D341Med (cell line): Measurements from ENCODE around the gene PDE3A.

Experiments used
- DNase-seq: peaks from one replicate; pipeline ENCODE4 v3.0.0; 2012; ENCODE audit warnings: low spot score

PDE3A gene

GRCh38 chr12:20424841-20425240 is 56.5 kb downstream of the PDE3A start:
- DNase-seq, result no peak

DNA sequence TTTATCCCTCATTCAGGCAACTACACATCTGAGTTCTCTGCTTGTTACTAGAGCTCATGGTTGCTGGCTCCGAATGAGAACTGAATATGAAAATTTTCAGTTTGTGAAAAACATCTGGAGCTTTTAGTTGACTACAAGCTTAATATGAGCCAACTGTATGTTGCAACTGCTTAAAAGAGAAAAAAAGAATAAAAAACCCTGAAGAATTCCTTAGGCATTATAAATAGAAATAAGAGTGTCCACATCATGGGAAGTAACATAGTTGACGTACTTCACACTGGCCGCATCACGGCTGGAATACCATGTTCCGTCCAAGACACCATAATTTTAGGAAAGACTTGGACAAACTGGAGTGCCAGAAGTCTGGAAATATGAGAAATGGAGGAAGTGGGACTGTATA is 57.9 kb downstream of the PDE3A start:
- no peak for DNase-seq

GRCh38 chr12:20426957-20427356 is 58.6 kb downstream of the PDE3A start:
- DNase-seq, result no peak

DNA sequence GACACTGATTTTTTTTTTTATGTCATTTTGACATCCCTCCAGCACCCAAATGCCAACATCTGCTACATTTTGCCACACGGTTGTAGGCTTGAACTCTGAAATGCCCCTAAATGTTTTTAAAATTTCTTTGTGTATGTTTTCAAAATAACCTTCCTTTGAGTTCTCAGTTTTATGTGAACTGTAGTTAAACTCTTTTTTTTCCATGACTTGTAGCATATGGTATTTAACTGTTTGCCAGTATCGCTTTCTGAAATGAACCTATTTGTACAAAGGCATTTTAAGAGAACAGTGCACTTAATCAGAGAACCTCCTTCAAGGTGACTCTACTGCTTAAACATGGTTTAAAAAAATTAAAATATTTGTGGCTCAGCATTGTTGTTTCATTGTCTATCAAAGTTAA is 61.5 kb downstream of the PDE3A start:
- DNase-seq, result no peak

GRCh38 chr12:20432290-20432689 is 64.0 kb downstream of the PDE3A start:
- no peak for DNase-seq

GRCh38 chr12:20434996-20435395 is 66.7 kb downstream of the PDE3A start:
- DNase-seq, result no peak

- DNase-seq, result no peak
Observed at GRCh38 chr12:20436316-20436715, 68.0 kb downstream of the PDE3A start.

- no peak for DNase-seq
Observed at GRCh38 chr12:20438299-20438779, 70.0 kb downstream of the PDE3A start.

- no peak for DNase-seq
Observed at GRCh38 chr12:20439626-20440025, 71.3 kb downstream of the PDE3A start.

- DNase-seq, result no peak
Observed at GRCh38 chr12:20440408-20440807, 72.1 kb downstream of the PDE3A start.

- no peak for DNase-seq
Observed at GRCh38 chr12:20442322-20442721, 74.0 kb downstream of the PDE3A start.

GRCh38 chr12:20443255-20443654 is 74.9 kb downstream of the PDE3A start:
- DNase-seq, result no peak

- DNase-seq, result no peak
Observed at GRCh38 chr12:20443792-20444191, 75.5 kb downstream of the PDE3A start.

GRCh38 chr12:20444595-20445170 is 76.3 kb downstream of the PDE3A start:
- DNase-seq, result no peak

GRCh38 chr12:20445687-20446086 is 77.3 kb downstream of the PDE3A start:
- DNase-seq, result no peak

DNA sequence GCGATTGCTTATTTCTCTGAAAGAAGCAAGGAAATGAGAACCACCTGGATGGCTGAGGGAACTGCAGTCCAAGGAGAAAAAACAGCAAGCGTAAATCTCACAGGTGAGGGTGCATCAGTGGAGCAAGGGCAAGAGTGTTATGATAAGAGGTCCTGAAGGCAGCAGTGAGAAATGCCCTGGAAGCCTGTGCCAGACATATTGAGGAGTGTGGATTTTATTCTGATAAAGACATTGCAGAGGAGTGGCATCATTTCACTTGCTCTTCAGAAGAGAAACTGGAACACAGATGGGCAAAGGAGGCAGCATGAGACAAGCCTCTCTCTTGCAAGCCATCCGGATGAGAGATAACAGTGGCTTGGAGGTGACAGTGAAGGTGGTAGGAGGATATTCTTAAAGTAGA is 78.5 kb downstream of the PDE3A start:
- no peak for DNase-seq

GRCh38 chr12:20448781-20449180 is 80.4 kb downstream of the PDE3A start:
- no peak for DNase-seq

DNA sequence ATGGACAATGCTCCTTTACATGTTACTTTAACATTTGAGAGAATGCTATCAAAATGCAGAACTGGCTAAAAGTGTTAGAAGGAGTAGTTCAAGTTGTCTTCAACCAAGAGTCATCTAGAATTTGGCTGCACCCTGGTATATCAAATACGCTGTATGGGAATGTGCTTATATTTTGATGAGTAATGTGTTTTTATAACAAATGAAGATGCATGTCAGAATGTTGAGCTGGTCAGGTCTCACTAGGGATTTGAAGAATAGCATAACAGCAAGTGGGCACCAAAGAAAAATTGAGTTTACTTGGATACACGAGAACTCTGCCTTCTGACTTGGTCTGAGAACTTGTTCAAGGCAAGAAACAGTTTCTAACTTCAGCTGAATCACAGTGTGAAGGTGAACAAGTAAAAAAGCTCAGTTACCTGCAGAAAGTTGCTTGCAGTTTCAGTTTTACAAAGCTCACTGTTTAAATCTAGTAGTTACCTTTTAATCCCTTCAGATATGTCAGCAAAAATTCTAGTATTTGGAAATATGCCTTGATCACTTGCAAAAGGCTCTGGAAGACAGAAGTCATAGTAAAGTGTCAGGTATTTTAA is 82.3 kb downstream of the PDE3A start:
- no peak for DNase-seq

DNA sequence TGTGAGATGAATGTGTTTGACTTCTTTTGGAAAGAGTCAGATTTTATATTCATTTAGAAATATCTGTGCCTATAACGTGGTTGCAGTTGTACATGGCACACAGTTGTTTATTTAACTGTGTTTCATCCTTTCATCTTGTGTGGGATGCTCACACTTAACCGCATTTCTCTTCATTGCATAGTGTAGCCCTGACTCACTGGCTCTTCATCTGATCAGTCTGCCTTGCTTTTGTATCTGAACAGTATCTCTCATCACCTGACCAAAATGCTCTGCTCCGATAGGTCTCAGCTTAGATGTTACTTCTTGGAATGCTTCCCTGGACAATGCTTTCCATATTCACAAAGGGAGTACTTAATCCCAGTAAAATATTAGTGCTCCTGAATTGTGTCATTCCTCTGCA is 83.4 kb downstream of the PDE3A start:
- no peak for DNase-seq

DNA sequence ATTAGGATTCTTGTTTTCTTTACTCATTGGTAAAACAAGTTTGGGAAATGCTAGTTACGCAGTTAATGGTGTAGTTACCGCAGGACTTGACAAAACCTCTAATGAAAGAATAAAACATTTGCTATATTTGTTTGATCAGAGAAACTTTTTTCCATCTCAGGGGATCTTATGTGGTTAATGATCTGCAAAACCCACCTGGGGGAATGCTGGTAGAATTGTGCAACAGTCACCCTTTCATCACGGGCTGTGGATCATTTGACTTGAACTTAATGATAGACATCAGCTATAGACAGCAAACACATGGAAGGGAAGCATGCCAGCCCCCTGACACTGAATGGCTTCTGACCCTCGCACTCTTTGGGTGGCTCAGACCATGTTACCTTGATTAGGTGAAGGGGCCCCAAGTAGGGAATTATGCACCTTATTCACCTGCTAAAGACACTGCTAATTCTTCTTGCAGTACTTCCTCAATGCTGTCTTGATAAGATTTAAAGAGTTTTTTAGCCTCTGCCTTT is 84.2 kb downstream of the PDE3A start:
- DNase-seq, result no peak

GRCh38 chr12:20453756-20454310 is 85.5 kb downstream of the PDE3A start:
- no peak for DNase-seq

- no peak for DNase-seq
Observed at GRCh38 chr12:20455001-20455706, 86.8 kb downstream of the PDE3A start.

DNA sequence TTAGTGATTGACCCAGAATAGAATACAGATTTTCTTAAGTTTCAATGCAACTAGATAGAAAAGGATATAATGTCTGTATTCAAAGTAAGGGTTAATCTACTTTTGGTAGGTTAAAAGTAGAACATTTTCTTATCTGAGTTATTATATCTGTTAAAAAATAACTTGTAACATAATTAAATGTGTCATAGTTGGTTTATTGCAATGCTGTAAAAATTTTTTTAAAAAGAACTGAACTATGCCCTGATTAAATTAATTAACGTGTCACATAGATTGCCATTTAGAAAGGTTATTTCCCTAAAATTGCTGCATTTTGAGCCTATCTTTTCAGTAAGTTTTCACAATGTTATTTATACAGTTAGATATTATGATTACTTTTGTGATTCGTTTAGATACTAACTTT is 89.2 kb downstream of the PDE3A start:
- no peak for DNase-seq
